ENCODE results near the gene MAGEB17. TPM values are rescaled to one million over a fixed set of nuclear protein-coding genes. Genes with fewer than 3 reads are reported as not detected.

The MAGEB17 gene
- total and polyA plus RNA-seq, 2 experiments from 2014 or later, result 0.14 to 0.42 TPM

GRCh38 chrX:16171039-16171438 lies 3.8 kb downstream of the MAGEB17 start:
- H3K36me3 ChIP-seq (ENCODE audit: insufficient read depth), result no peaks in the 10 kb centered on the region
- Mint-ChIP-seq H3K4me3 (no peak overlapping the region), H3K27me3 (ENCODE audit: insufficient read depth, low read depth, poor library complexity) (peaks cover 2% of the 10 kb centered on the region), H3K4me1 (no peaks in the 10 kb centered on the region), H3K9me3 (peaks cover 4% of the 10 kb centered on the region; the same call in 1 of the 3 replicates), H3K36me3 (ENCODE audit: low read depth) (peaks cover 7% of the 10 kb centered on the region; the same call in 2 of the 3 replicates), H3K27ac (no peak overlapping the region)
- H2AFZ ChIP-seq, result no peak overlapping the region
- no peak for DNase-seq (ENCODE audit: low spot score)
- no peak overlapping the region for H3K4me3 ChIP-seq
- no peaks in the 10 kb centered on the region for H3K27me3 ChIP-seq (ENCODE audit: insufficient read depth)
- no peaks in the 10 kb centered on the region; the same call in 1 of the 2 replicates for H3K9me2 ChIP-seq (ENCODE audit: insufficient read depth)
- TF ChIP-seq CTCF (conservative IDR thresholded peaks at IDR 0.05; ENCODE audit: low read depth in 2 of 2) (no peak), JUNB (IDR thresholded peaks at IDR 0.05; ENCODE audit: unreplicated experiment) (no peak), POLR2AphosphoS5 (IDR thresholded peaks at IDR 0.05; ENCODE audit: low read depth) (no peak), REST (IDR thresholded peaks at IDR 0.05; ENCODE audit: unreplicated experiment) (no peak), EZH2 (IDR thresholded peaks at IDR 0.05; ENCODE audit: low read depth, unreplicated experiment) (no peak), CREB1 (CRISPR knock-in tag; IDR thresholded peaks at IDR 0.05; ENCODE audit: low read depth) (no peak), EZH2phosphoT487 (IDR thresholded peaks at IDR 0.05; ENCODE audit: unreplicated experiment) (no peak), ZNF331 (CRISPR knock-in tag; IDR thresholded peaks at IDR 0.05; ENCODE audit: low read depth) (no peak), ETS1 (IDR thresholded peaks at IDR 0.05) (no peak), NANOG (IDR thresholded peaks at IDR 0.05; ENCODE audit: borderline replicate concordance) (no peak), ZNF114 (CRISPR knock-in tag; IDR thresholded peaks at IDR 0.05) (no peak), STAT1 (IDR thresholded peaks at IDR 0.05; ENCODE audit: unreplicated experiment) (no peak), ZNF462 (CRISPR knock-in tag; IDR thresholded peaks at IDR 0.05) (no peak)
- no peaks in the 10 kb centered on the region for H3F3A ChIP-seq (replicated peaks; ENCODE audit: low read depth)
- no peaks in the 10 kb centered on the region for H3K79me2 ChIP-seq (replicated peaks; ENCODE audit: insufficient read depth)
- ATAC-seq, result no peak
- H3K4me2 ChIP-seq, result no peak overlapping the region
- H3K4me1 ChIP-seq (ENCODE audit: insufficient read depth), result no peaks in the 10 kb centered on the region
- no peaks in the 10 kb centered on the region for H4K20me1 ChIP-seq (replicated peaks; ENCODE audit: insufficient read depth)
- no peak overlapping the region for H3K27ac ChIP-seq (ENCODE audit: low read depth)
